ENCODE results near the gene SLC35E4. TPM values are rescaled to one million over a fixed set of nuclear protein-coding genes. Genes with fewer than 3 reads are reported as not detected.

SLC35E4 gene
- total and polyA plus RNA-seq, 9 of the 15 experiments (the other 6 are each of a cell fraction or from before 2014, with no cell fraction given), result 0.06 to 2.3 (median 0.86) TPM; not detected in 1

GRCh38 chr22:30673136-30673535 lies 37.6 kb downstream of the SLC35E4 start:
- ATAC-seq (no peak), DNase-seq (ENCODE audit: extremely low read depth in 1 of 4, low spot score in 3 of 4) (no peak), FAIRE-seq (no peak)
- no peaks in the 10 kb centered on the region for H3K27me3 ChIP-seq (ENCODE audit: control insufficient read depth in 2 of 2, insufficient read depth in 2 of 2, low read length in 2 of 2)
- no peak overlapping the region for H3K4me3 ChIP-seq
- H3K27ac ChIP-seq (ENCODE audit: extremely low read depth, low read depth, low read length), result no peak overlapping the region
- H2AFZ ChIP-seq (ENCODE audit: low read depth, low read length), result no peak overlapping the region
- H3K36me3 ChIP-seq (ENCODE audit: control insufficient read depth, insufficient read depth, low read length), result no peaks in the 10 kb centered on the region
- H3K79me2 ChIP-seq (ENCODE audit: control insufficient read depth, insufficient read depth, low read length), result no peaks in the 10 kb centered on the region
- H4K20me1 ChIP-seq (replicated peaks; ENCODE audit: control insufficient read depth, insufficient read depth, low read length), result no peaks in the 10 kb centered on the region
- H3K9ac ChIP-seq (ENCODE audit: insufficient read depth in 1 of 2, low read depth in 2 of 2, low read length in 2 of 2), result no peak overlapping the region; a peak in 1 of 4 replicates
- intact Hi-C loops (cut with micrococcal nuclease) (no loop called here), in situ Hi-C loops (cut with MboI) (no loop called here)
- 43% methylated on average over 4 of the region's 4 CpGs for WGBS (ENCODE audit: insufficient coverage, low coverage, missing lambda C conversion rate)
- TF ChIP-seq NELFE (IDR thresholded peaks at IDR 0.05; ENCODE audit: insufficient read depth, insufficient read length) (no peak), MAX (CRISPR knock-in tag; IDR thresholded peaks at IDR 0.05) (no peak), CBX3 (IDR thresholded peaks at IDR 0.05; ENCODE audit: borderline replicate concordance in 1 of 2, low read length in 2 of 2) (no peak), CCNT2 (IDR thresholded peaks at IDR 0.05; ENCODE audit: borderline replicate concordance, extremely low read depth, insufficient read length, low read depth, low read length) (no peak), ZNF311 (CRISPR knock-in tag; IDR thresholded peaks at IDR 0.05) (no peak), KDM5B (IDR thresholded peaks at IDR 0.05; ENCODE audit: insufficient replicate concordance, low read depth, low read length) (no peak), SRSF9 (IDR thresholded peaks at IDR 0.05; ENCODE audit: borderline replicate concordance, low read depth, low read length) (no peak), ELF1 (tag; IDR thresholded peaks at IDR 0.05) (no peak), HEY1 (CRISPR knock-in tag; IDR thresholded peaks at IDR 0.05; ENCODE audit: borderline replicate concordance) (no peak)
- TF ChIP-seq, protein P1, sequence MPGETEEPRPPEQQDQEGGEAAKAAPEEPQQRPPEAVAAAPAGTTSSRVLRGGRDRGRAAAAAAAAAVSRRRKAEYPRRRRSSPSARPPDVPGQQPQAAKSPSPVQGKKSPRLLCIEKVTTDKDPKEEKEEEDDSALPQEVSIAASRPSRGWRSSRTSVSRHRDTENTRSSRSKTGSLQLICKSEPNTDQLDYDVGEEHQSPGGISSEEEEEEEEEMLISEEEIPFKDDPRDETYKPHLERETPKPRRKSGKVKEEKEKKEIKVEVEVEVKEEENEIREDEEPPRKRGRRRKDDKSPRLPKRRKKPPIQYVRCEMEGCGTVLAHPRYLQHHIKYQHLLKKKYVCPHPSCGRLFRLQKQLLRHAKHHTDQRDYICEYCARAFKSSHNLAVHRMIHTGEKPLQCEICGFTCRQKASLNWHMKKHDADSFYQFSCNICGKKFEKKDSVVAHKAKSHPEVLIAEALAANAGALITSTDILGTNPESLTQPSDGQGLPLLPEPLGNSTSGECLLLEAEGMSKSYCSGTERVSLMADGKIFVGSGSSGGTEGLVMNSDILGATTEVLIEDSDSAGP (CRISPR knock-in tag; IDR thresholded peaks at IDR 0.05), result no peak
- ChIA-PET POLR2A (interaction anchor here (1.6 kb wide), 1 partner anchor 12 kb away, joined by 4 read pairs; no protein-coding TSS in a partner anchor), CTCF (ENCODE audit: low intra/inter-chr PET ratio) (no interaction called here)
- no peaks in the 10 kb centered on the region for H3K9me3 ChIP-seq (replicated peaks; ENCODE audit: control insufficient read depth, insufficient read depth, low read depth, low read length)
- no TSS peak for BruUV-seq (replicated peaks)
- peaks cover 17 to 19% of the 10 kb centered on the region in 2 experiments; a peak in 4 of 5 replicates for H3K4me1 ChIP-seq (replicated peaks in 1 of 2; ENCODE audit: control insufficient read depth in 2 of 2, insufficient read depth in 2 of 2, low read length in 2 of 2)
- H3K4me2 ChIP-seq (ENCODE audit: insufficient read depth, low read length), result no peak overlapping the region
- H3K9me1 ChIP-seq (ENCODE audit: control insufficient read depth, insufficient read depth, low read length), result no peaks in the 10 kb centered on the region
